NB4 (cell line): Measurements from ENCODE around the gene MTAP.

Experiments used
- POLR2A ChIP-seq: IDR thresholded peaks from 2 replicates; pipeline ENCODE4 v1.6.1; 2011; ENCODE audit warnings: mild to moderate bottlenecking; ENCODE audit not compliant: insufficient read length; ENCODE audit errors: extremely low read depth
- TF ChIP-seq, protein P1 (sequence below): IDR thresholded peaks from one replicate; pipeline ENCODE4 v1.5.1; 2012; ENCODE audit warnings: low read depth, low read length

DNA sequence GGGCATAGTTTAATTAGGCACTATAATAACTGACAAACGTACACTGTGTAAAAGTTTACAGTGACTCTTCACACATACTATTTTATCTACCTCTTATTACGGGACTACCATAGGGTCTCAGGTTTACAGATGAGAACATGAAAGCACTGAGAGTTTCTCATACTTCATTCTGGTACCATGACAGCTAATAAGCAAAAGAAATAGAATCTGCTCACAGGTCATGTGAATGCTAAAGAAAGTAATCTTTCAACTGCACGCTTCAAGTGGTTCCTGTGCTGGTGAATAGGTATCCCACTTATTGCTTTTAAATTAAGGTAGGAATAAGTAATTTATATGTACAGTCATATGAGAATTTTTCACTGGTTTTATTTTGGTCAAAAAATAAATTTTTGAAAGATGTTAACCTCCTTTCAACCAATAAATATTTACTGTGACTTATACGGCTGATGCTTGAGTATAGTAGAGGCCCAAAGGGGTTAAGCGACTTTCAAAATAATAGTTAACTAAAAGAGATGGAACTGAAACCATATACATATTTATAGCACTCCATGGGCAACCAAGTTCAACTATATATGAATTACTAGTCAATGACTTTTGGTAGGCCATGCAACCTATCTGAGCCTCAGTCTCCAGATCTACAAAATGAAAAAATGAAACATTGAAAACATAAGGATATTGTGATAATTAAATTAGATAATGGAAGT, 183.7 kb downstream of the MTAP start:
- no peak for TF ChIP-seq POLR2A
- TF ChIP-seq, protein P1, sequence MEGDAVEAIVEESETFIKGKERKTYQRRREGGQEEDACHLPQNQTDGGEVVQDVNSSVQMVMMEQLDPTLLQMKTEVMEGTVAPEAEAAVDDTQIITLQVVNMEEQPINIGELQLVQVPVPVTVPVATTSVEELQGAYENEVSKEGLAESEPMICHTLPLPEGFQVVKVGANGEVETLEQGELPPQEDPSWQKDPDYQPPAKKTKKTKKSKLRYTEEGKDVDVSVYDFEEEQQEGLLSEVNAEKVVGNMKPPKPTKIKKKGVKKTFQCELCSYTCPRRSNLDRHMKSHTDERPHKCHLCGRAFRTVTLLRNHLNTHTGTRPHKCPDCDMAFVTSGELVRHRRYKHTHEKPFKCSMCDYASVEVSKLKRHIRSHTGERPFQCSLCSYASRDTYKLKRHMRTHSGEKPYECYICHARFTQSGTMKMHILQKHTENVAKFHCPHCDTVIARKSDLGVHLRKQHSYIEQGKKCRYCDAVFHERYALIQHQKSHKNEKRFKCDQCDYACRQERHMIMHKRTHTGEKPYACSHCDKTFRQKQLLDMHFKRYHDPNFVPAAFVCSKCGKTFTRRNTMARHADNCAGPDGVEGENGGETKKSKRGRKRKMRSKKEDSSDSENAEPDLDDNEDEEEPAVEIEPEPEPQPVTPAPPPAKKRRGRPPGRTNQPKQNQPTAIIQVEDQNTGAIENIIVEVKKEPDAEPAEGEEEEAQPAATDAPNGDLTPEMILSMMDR = no peak
